GM12878 (cell line): ENCODE measurements around the gene CCSER1. TPM values are rescaled to one million over a fixed set of nuclear protein-coding genes. Genes with fewer than 3 reads are reported as not detected.

Experiments used
- ATAC-seq: fragments of 200-7000 bp; cut with Tn5 transposase; 3 replicates; pipeline ENCODE4 v1.9.1; 2020; ENCODE audit warnings: mild to moderate bottlenecking, moderate library complexity
- BruUV-seq: library from RNA; stranded (reverse); fragments of 400-500 nt; replicated peaks from 2 replicates; lab custom pipeline; 2021; lab: Mats Ljungman, UMichigan
- CTCF ChIA-PET: fragments of 300-600 bp; sonication (Branson Sonifier 250); formaldehyde crosslinking; extraction: SDS; loops from one replicate; lab custom pipeline; 2021; ENCODE audit warnings: inconsistent platforms; lab: Yijun Ruan, JAX
- POLR2A ChIA-PET: fragments of 350-600 bp; formaldehyde crosslinking; extraction: SDS; loops from one replicate; lab custom pipeline; 2021; ENCODE audit warnings: inconsistent platforms; lab: Charles Lee
- RAD21 ChIA-PET: fragments of 300-600 bp; sonication (Branson Sonifier 250); formaldehyde crosslinking; loops from one replicate; lab custom pipeline; 2023; ENCODE audit warnings: antibody characterized with exemption; ENCODE audit not compliant: unreplicated experiment; lab: Charles Lee
- SMC1A ChIA-PET: fragments of 300-600 bp; sonication (Branson Sonifier 250); formaldehyde crosslinking; loops from one replicate; lab custom pipeline; 2023; ENCODE audit not compliant: unreplicated experiment, uncharacterized antibody; lab: Charles Lee
- DNase-seq: peaks from one replicate; pipeline ENCODE4 v3.0.0-alpha.2; 2011; ENCODE audit warnings: low read depth, low spot score
- FAIRE-seq: peaks from 3 replicates; lab custom pipeline; 2011; peaks lifted over from hg19 to GRCh38; lab: Jason Lieb, UNC
- H2AFZ ChIP-seq: 2 replicates; pipeline ENCODE4 v1.6.0; 2011; ENCODE audit warnings: low read depth, low read length, control low read depth; ENCODE audit not compliant: control insufficient read depth
- H3K27ac ChIP-seq: 2 replicates; pipeline ENCODE4 v1.5.1; 2011; ENCODE audit warnings: control low read depth; ENCODE audit not compliant: control insufficient read depth, insufficient read depth
- H3K27me3 ChIP-seq, 2 experiments: replicated peaks in 1 of 2; 2 replicates each; pipeline versions ENCODE4 v1.6.0 to v1.6.1; 2011; ENCODE audit warnings: low read length in 1 of 2; ENCODE audit not compliant: control insufficient read depth in 2 of 2, insufficient read depth in 2 of 2
- H3K36me3 ChIP-seq, 2 experiments: 2 replicates each; pipeline ENCODE4 v1.5.1; 2011; ENCODE audit warnings: low read length in 1 of 2; ENCODE audit not compliant: control insufficient read depth in 2 of 2, insufficient read depth in 2 of 2
- H3K4me1 ChIP-seq: 2 replicates; pipeline ENCODE4 v1.6.1; 2011; ENCODE audit warnings: mild to moderate bottlenecking, low read length, moderate library complexity, mixed read lengths; ENCODE audit not compliant: control insufficient read depth, insufficient read depth
- H3K4me2 ChIP-seq: 2 replicates; pipeline ENCODE4 v1.6.0; 2011; ENCODE audit warnings: control low read depth; ENCODE audit not compliant: control insufficient read depth, insufficient read depth
- H3K4me3 ChIP-seq: fragments of 200-600 bp; sonication (generic); 2 replicates; pipeline ENCODE4 v1.5.1; 2016
- H3K79me2 ChIP-seq: 2 replicates; pipeline ENCODE4 v1.6.0; 2011; ENCODE audit warnings: low read length; ENCODE audit not compliant: control insufficient read depth, insufficient read depth
- H3K9ac ChIP-seq: 2 replicates; pipeline ENCODE4 v1.8.0; 2011; ENCODE audit warnings: low read length, control low read depth, mixed read lengths; ENCODE audit not compliant: control insufficient read depth, insufficient read depth
- H3K9me3 ChIP-seq: replicated peaks from 3 replicates; pipeline ENCODE4 v1.5.1; 2011; ENCODE audit warnings: mild to moderate bottlenecking, low read length; ENCODE audit not compliant: control insufficient read depth, insufficient read depth
- H4K20me1 ChIP-seq: 2 replicates; pipeline ENCODE4 v1.6.0; 2011; ENCODE audit not compliant: control insufficient read depth, insufficient read depth
- CHD1 ChIP-seq: IDR thresholded peaks from 2 replicates; pipeline ENCODE4 v1.6.1; 2012; ENCODE audit warnings: low read depth, low read length, improper control_type of control experiment
- CHD4 ChIP-seq: fragments of 200-600 bp; sonication (generic); IDR thresholded peaks from 2 replicates; pipeline ENCODE4 v1.6.1; 2016; ENCODE audit warnings: mild to moderate bottlenecking
- JUND ChIP-seq: IDR thresholded peaks from 2 replicates; pipeline ENCODE4 v1.6.1; 2012; ENCODE audit warnings: low read depth, mild to moderate bottlenecking, low read length, improper control_type of control experiment, moderate library complexity
- MYC ChIP-seq: IDR thresholded peaks from 2 replicates; pipeline ENCODE4 v1.6.1; 2011; ENCODE audit warnings: mild to moderate bottlenecking, low read length, moderate library complexity, inconsistent platforms; ENCODE audit not compliant: insufficient read depth, insufficient replicate concordance, insufficient read length, severe bottlenecking
- NFXL1 ChIP-seq: fragments of 450-650 bp; IDR thresholded peaks from 2 replicates; pipeline ENCODE4 v1.6.1; 2017; ENCODE audit warnings: antibody characterized with exemption, mild to moderate bottlenecking, borderline replicate concordance
- NR2F1 ChIP-seq: fragments of 450-650 bp; conservative IDR thresholded peaks from 2 replicates; pipeline ENCODE4 v1.6.1; 2017; ENCODE audit warnings: mild to moderate bottlenecking
- PBX3 ChIP-seq: IDR thresholded peaks from 2 replicates; pipeline ENCODE4 v1.6.1; 2011; ENCODE audit warnings: mild to moderate bottlenecking, low read depth, low read length, moderate library complexity; ENCODE audit not compliant: insufficient replicate concordance
- POLR2A ChIP-seq: IDR thresholded peaks from 2 replicates; pipeline ENCODE4 v1.6.1; 2011; ENCODE audit warnings: low read depth, mild to moderate bottlenecking, low read length
- RAD51 ChIP-seq: fragments of 450-650 bp; IDR thresholded peaks from 2 replicates; pipeline ENCODE4 v1.6.1; 2016; ENCODE audit warnings: moderate library complexity, mild to moderate bottlenecking, inconsistent platforms
- RB1 ChIP-seq: fragments of 450-650 bp; formaldehyde crosslinking; IDR thresholded peaks from 2 replicates; pipeline ENCODE4 v1.6.1; 2017; ENCODE audit warnings: mild to moderate bottlenecking, borderline replicate concordance
- SREBF1 ChIP-seq: IDR thresholded peaks from 2 replicates; pipeline ENCODE4 v1.6.1; 2012; ENCODE audit warnings: mild to moderate bottlenecking, low read length
- TARDBP ChIP-seq: IDR thresholded peaks from 2 replicates; pipeline ENCODE4 v1.6.1; 2016; ENCODE audit warnings: borderline replicate concordance
- ZNF274 ChIP-seq: IDR thresholded peaks from one replicate; pipeline ENCODE4 v1.8.0; 2011; ENCODE audit not compliant: insufficient read length, insufficient read depth
- ZNF592 ChIP-seq: fragments of 450-650 bp; IDR thresholded peaks from 2 replicates; pipeline ENCODE4 v1.6.1; 2017; ENCODE audit warnings: mild to moderate bottlenecking, moderate library complexity
- ZNF622 ChIP-seq: fragments of 450-650 bp; IDR thresholded peaks from 2 replicates; pipeline ENCODE4 v1.6.1; 2017; ENCODE audit warnings: mild to moderate bottlenecking, inconsistent platforms
- WGBS: methylation state at CpG from one replicate; pipeline ENCODE4 v1.1.6; 2016; ENCODE audit warnings: low lambda C conversion rate; ENCODE audit not compliant: insufficient replicate concordance, insufficient coverage; ENCODE audit errors: missing lambda C conversion rate; 5-methylcytosine and 5-hydroxymethylcytosine counted together
- in situ Hi-C: fragments of 300-500 bp; cut with MboI; formaldehyde crosslinking; loops from 9 replicates; pipeline ENCODE4 v1.14.3; 2018; ENCODE audit warnings: mixed read lengths
- intact Hi-C: fragments of 100-400 bp; cut with micrococcal nuclease; formaldehyde crosslinking; loops from one replicate; pipeline ENCODE4 v1.14.2; 2022; ENCODE audit not compliant: unreplicated experiment
- polyA plus RNA-seq, 11 experiments: library from polyadenylated mRNA; depleted of rRNA in 4 of 11; unstranded in 6 of 11; stranded (reverse) in 5 of 11; fragments of >200 nt; fragmentation: Nextera tagmentation in 4 of 11; fragmentation: Illumina TruSeq in 1 of 11; extraction: Ambion mirVana in 4 of 11; extraction: Trizol in 1 of 11; gene quantifications; 1 replicate in 1 of 11; 2 replicates in 10 of 11; pipeline versions ENCODE4 v1.2.1 to v1.2.3, GENCODE V29; 2011 to 2016; ENCODE audit warnings: inconsistent platforms in 2 of 11, missing spikeins in 2 of 11, low read depth in 1 of 11
- total RNA-seq, 4 experiments: library from RNA; depleted of rRNA in 3 of 4; stranded (reverse); fragments of >200 nt in 3 of 4; fragmentation: Illumina TruSeq in 1 of 4; extraction: Trizol in 1 of 4; gene quantifications; 2 replicates each; pipeline versions ENCODE4 v1.2.1 to v1.2.3, GENCODE V29; 2013 to 2021

CCSER1 gene
- total and polyA plus RNA-seq, 10 of the 15 experiments (the other 5 are each of a cell fraction or from before 2014, with no cell fraction given): 0.22 to 2.7 (median 1.0) TPM

GRCh38 chr4:91114386-91114785 lies 987.2 kb downstream of the CCSER1 start:
- DNase-seq (no peak), ATAC-seq (no peak), FAIRE-seq (no peak)
- H4K20me1 ChIP-seq: no peaks in the 10 kb centered on the region
- intact Hi-C loops: loop anchor here (10.0 kb wide), 1 partner anchor 700 kb away; no protein-coding TSS in a partner anchor
- WGBS: 31% methylated on average over 4 of the region's 4 CpGs
- H3K27ac ChIP-seq: no peak overlapping the region
- H3K27me3 ChIP-seq: no peaks in the 10 kb centered on the region
- ChIA-PET POLR2A (no interaction called here), SMC1A (interaction anchor here (1.4 to 2.3 kb wide), 2 partner anchors 695 to 1273 kb away, joined by 8 to 9 read pairs; no protein-coding TSS in a partner anchor), CTCF (interaction anchor here (0.7 to 3.9 kb wide), 7 partner anchors 9 to 1282 kb away, joined by 3 to 21 read pairs (median 5); no protein-coding TSS in a partner anchor), RAD21 (no interaction called here)
- H3K9me3 ChIP-seq: no peaks in the 10 kb centered on the region
- no TSS peak for BruUV-seq
- no peaks in the 10 kb centered on the region for H3K79me2 ChIP-seq
- no peak overlapping the region for H3K4me3 ChIP-seq
- H3K36me3 ChIP-seq: no peaks in the 10 kb centered on the region
- H3K4me1 ChIP-seq: no peaks in the 10 kb centered on the region
- H2AFZ ChIP-seq: no peak overlapping the region
- no peak overlapping the region for H3K9ac ChIP-seq
- H3K4me2 ChIP-seq: no peak overlapping the region
- in situ Hi-C loops: loop anchor here (25.0 kb wide), 1 partner anchor 1273 kb away; no protein-coding TSS in a partner anchor
- no peak for TF ChIP-seq ZNF274
- TF ChIP-seq POLR2A: no peak
- TF ChIP-seq ZNF592: no peak
- no peak for TF ChIP-seq CHD4
- TF ChIP-seq NR2F1: no peak
- TF ChIP-seq RB1: no peak
- TF ChIP-seq CHD1: no peak
- TF ChIP-seq SREBF1: no peak
- no peak for TF ChIP-seq TARDBP
- TF ChIP-seq PBX3: no peak
- TF ChIP-seq RAD51: no peak
- TF ChIP-seq JUND: no peak
- no peak for TF ChIP-seq MYC
- TF ChIP-seq ZNF622: no peak
- no peak for TF ChIP-seq NFXL1
- TF ChIP-seq, all 136 proteins: peak for 0
